ENCODE data around the gene PTPN1. TPM values are rescaled to one million over a fixed set of nuclear protein-coding genes. Genes with fewer than 3 reads are reported as not detected.

PTPN1 gene
- total and polyA plus RNA-seq, 2 experiments from 2014 or later, result 16.9 to 26.4 TPM

- H3K27ac Mint-ChIP-seq, result no peak overlapping the region
- Histone ChIP-seq H3K9me2 (ENCODE audit: insufficient read depth) (no peaks in the 10 kb centered on the region), H2AFZ (no peak overlapping the region), H3K27me3 (ENCODE audit: insufficient read depth) (no peaks in the 10 kb centered on the region), H3K4me2 (no peak overlapping the region), H4K20me1 (replicated peaks; ENCODE audit: insufficient read depth) (no peaks in the 10 kb centered on the region), H3K36me3 (ENCODE audit: insufficient read depth) (no peaks in the 10 kb centered on the region), H3F3A (replicated peaks; ENCODE audit: low read depth) (no peaks in the 10 kb centered on the region), H3K4me3 (no peak overlapping the region), H3K79me2 (replicated peaks; ENCODE audit: insufficient read depth) (no peaks in the 10 kb centered on the region), H3K4me1 (ENCODE audit: insufficient read depth) (no peaks in the 10 kb centered on the region), H3K27ac (ENCODE audit: low read depth) (no peak overlapping the region)
- no peak for DNase-seq (ENCODE audit: low spot score)
- no peaks in the 10 kb centered on the region; the same call in 2 of the 3 replicates for H3K9me3 Mint-ChIP-seq
- TF ChIP-seq JUNB (IDR thresholded peaks at IDR 0.05; ENCODE audit: unreplicated experiment) (no peak), NANOG (IDR thresholded peaks at IDR 0.05; ENCODE audit: borderline replicate concordance) (no peak), ZNF114 (CRISPR knock-in tag; IDR thresholded peaks at IDR 0.05) (no peak), EZH2phosphoT487 (IDR thresholded peaks at IDR 0.05; ENCODE audit: unreplicated experiment) (no peak), POLR2AphosphoS5 (IDR thresholded peaks at IDR 0.05; ENCODE audit: low read depth) (no peak), ZNF462 (CRISPR knock-in tag; IDR thresholded peaks at IDR 0.05) (no peak), EZH2 (IDR thresholded peaks at IDR 0.05; ENCODE audit: low read depth, unreplicated experiment) (no peak), ETS1 (IDR thresholded peaks at IDR 0.05) (no peak), CREB1 (CRISPR knock-in tag; IDR thresholded peaks at IDR 0.05; ENCODE audit: low read depth) (no peak)
- H3K36me3 Mint-ChIP-seq (ENCODE audit: low read depth), result no peaks in the 10 kb centered on the region
- peaks cover 5% of the 10 kb centered on the region for H3K27me3 Mint-ChIP-seq (ENCODE audit: insufficient read depth, low read depth, poor library complexity)
- peaks cover 14% of the 10 kb centered on the region; the same call in 2 of the 3 replicates for H3K4me1 Mint-ChIP-seq
- no peak for ATAC-seq
- no peak overlapping the region for H3K4me3 Mint-ChIP-seq
Measured at GRCh38 chr20:50609438-50609989, 99.3 kb downstream of the PTPN1 start.

Data from GM23338 (cell line).